Vagina (tissue), 2 donors: ENCODE results near the gene KLK7.

Experiments
- POLR2A ChIP-seq, 2 donors: fragments of 450-650 bp; IDR thresholded peaks; one replicate each; pipeline ENCODE4 v1.6.1; 2017; ENCODE audit warnings: antibody characterized with exemption in 2 of 2, mild to moderate bottlenecking in 2 of 2, moderate library complexity in 2 of 2
- POLR2AphosphoS5 ChIP-seq, 2 donors: sonication (generic); formaldehyde crosslinking; IDR thresholded peaks; one replicate each; pipeline ENCODE4 v1.9.0; 2017; ENCODE audit warnings: antibody characterized with exemption in 2 of 2, mild to moderate bottlenecking in 2 of 2, low read depth in 1 of 2; ENCODE audit not compliant: insufficient read depth in 1 of 2
- TF ChIP-seq, protein P1 (sequence below), 3 experiments: fragments of 450-650 bp in 2 of 3; fragments of 200-600 bp in 1 of 3; sonication (generic) in 1 of 3; IDR thresholded peaks; one replicate each; pipeline ENCODE4 v1.5.1; 2017 to 2019; ENCODE audit warnings: antibody characterized with exemption in 3 of 3, mild to moderate bottlenecking in 2 of 3, moderate library complexity in 2 of 3

DNA sequence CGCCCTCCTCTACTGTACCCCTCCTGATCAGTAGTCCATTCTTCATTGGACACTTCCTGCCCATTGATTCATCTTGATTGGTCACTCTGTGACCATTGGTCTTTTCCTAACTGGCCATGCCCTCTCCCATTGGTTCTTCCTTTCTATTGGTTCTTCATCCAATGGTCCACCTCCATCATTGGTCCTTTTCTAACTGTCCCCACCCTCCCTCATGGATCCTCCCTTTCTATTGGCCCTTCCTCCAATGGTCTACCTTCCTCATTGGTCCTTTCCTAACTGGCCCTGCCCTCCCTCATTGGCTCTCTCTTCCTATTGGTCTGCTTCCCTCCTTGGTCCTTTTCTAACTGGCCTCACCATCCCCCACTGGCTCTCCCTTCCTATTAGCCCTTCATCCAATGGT is 21.5 kb downstream of the KLK7 start:
- TF ChIP-seq, protein P1, sequence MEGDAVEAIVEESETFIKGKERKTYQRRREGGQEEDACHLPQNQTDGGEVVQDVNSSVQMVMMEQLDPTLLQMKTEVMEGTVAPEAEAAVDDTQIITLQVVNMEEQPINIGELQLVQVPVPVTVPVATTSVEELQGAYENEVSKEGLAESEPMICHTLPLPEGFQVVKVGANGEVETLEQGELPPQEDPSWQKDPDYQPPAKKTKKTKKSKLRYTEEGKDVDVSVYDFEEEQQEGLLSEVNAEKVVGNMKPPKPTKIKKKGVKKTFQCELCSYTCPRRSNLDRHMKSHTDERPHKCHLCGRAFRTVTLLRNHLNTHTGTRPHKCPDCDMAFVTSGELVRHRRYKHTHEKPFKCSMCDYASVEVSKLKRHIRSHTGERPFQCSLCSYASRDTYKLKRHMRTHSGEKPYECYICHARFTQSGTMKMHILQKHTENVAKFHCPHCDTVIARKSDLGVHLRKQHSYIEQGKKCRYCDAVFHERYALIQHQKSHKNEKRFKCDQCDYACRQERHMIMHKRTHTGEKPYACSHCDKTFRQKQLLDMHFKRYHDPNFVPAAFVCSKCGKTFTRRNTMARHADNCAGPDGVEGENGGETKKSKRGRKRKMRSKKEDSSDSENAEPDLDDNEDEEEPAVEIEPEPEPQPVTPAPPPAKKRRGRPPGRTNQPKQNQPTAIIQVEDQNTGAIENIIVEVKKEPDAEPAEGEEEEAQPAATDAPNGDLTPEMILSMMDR (IDR thresholded peaks at IDR 0.05): no peak
- TF ChIP-seq POLR2A (IDR thresholded peaks at IDR 0.05) (no peak), POLR2AphosphoS5 (IDR thresholded peaks at IDR 0.05; ENCODE audit: insufficient read depth in 1 of 2, low read depth in 1 of 2) (no peak)
